ENCODE measurements around the gene KLHL33. TPM values are rescaled to one million over a fixed set of nuclear protein-coding genes. Genes with fewer than 3 reads are reported as not detected.

The KLHL33 gene
- total RNA-seq, 1 donor from 2014 or later: 0.53 TPM

- ChIA-PET CTCF (interaction anchor here (3.9 kb wide), 1 partner anchor 62 kb away, joined by 13 read pairs; the partner anchor contains the start of gene TEP1), POLR2A (interaction anchor here (1.0 kb wide), 1 partner anchor 15 kb away, joined by 3 read pairs; the partner anchor contains the start of gene PIP4P1)
- Mint-ChIP-seq H3K27ac (peak overlapping the region; percentile 89), H3K4me1 (peaks cover 45% of the 10 kb centered on the region), H3K27me3 (no peaks in the 10 kb centered on the region), H3K36me3 (ENCODE audit: low read depth) (peaks cover 68% of the 10 kb centered on the region), H3K9me3 (no peaks in the 10 kb centered on the region), H3K4me3 (peak overlapping the region; percentile 21)
- intact Hi-C loops (cut with micrococcal nuclease): loop anchor here (1.0 kb wide), 2 partner anchors 13 to 21 kb away; partner anchors contain the start of gene APEX1
- ATAC-seq (ENCODE audit: low read depth) (no peak), DNase-seq (no peak)
- TF ChIP-seq CTCF (IDR thresholded peaks at IDR 0.05): no peak
Measured at GRCh38 chr14:20476776-20477175, 40.8 kb upstream of the KLHL33 start.

- Mint-ChIP-seq H3K9me3 (no peaks in the 10 kb centered on the region), H3K27ac (peak overlapping the region; percentile 37), H3K36me3 (ENCODE audit: low read depth) (peaks cover 68% of the 10 kb centered on the region), H3K4me3 (peak overlapping the region; percentile 35), H3K27me3 (no peaks in the 10 kb centered on the region), H3K4me1 (peaks cover 57% of the 10 kb centered on the region)
- no peak for TF ChIP-seq CTCF (IDR thresholded peaks at IDR 0.05)
- POLR2A ChIA-PET: interaction anchor here (0.8 to 1.1 kb wide), 3 partner anchors 9 to 18 kb away, joined by 3 to 5 read pairs (median 4); partner anchors contain the start of genes APEX1, OSGEP and PIP4P1
- intact Hi-C loops (cut with micrococcal nuclease): no loop called here
- CTCF ChIA-PET: interaction anchor here (0.9 kb wide), 1 partner anchor 57 kb away, joined by 4 read pairs; no protein-coding TSS in a partner anchor
- DNase-seq (no peak), ATAC-seq (ENCODE audit: low read depth) (no peak)
Measured at GRCh38 chr14:20472536-20473169, 36.7 kb upstream of the KLHL33 start.

- Mint-ChIP-seq H3K27ac (peak overlapping the region; percentile 93), H3K4me1 (peaks cover 41% of the 10 kb centered on the region), H3K4me3 (peak overlapping the region; percentile 95), H3K9me3 (no peaks in the 10 kb centered on the region), H3K27me3 (no peaks in the 10 kb centered on the region), H3K36me3 (ENCODE audit: low read depth) (peaks cover 47% of the 10 kb centered on the region)
- no peak for TF ChIP-seq CTCF (IDR thresholded peaks at IDR 0.05)
- CTCF ChIA-PET: interaction anchor here (1.1 to 2.4 kb wide), 2 partner anchors 55 to 211 kb away, joined by 3 to 14 read pairs; no protein-coding TSS in a partner anchor
- POLR2A ChIA-PET: interaction anchor here (1.2 to 3.1 kb wide), 11 partner anchors 8 to 140 kb away, joined by 3 to 58 read pairs (median 15); partner anchors contain the start of genes APEX1, OSGEP, PARP2 and PIP4P1
- DNase-seq: no peak
- intact Hi-C loops (cut with micrococcal nuclease): loop anchor here (1.0 kb wide), 1 partner anchor 21 kb away; no protein-coding TSS in a partner anchor
- ATAC-seq (ENCODE audit: low read depth): no peak
Measured at GRCh38 chr14:20470603-20470901, 34.6 kb upstream of the KLHL33 start.

GRCh38 chr14:20469890-20470602 lies 34.1 kb upstream of the KLHL33 start:
- no peaks in the 10 kb centered on the region for H3K9me3 Mint-ChIP-seq
- H3K27ac Mint-ChIP-seq: peak overlapping the region; percentile 93
- peak overlapping the region; percentile 95 for H3K4me3 Mint-ChIP-seq
- peaks cover 39% of the 10 kb centered on the region for H3K4me1 Mint-ChIP-seq
- no peaks in the 10 kb centered on the region for H3K27me3 Mint-ChIP-seq
- POLR2A ChIA-PET: interaction anchor here (0.6 to 3.1 kb wide), 25 partner anchors 9 to 467 kb away, joined by 3 to 58 read pairs (median 5); partner anchors contain the start of genes APEX1, OSGEP, PARP2 and PIP4P1
- intact Hi-C loops (cut with micrococcal nuclease): loop anchor here (1.0 to 5.0 kb wide), 7 partner anchors 9 to 213 kb away; partner anchors contain the start of genes APEX1, PARP2, PIP4P1 and TEP1
- TF ChIP-seq CTCF (IDR thresholded peaks at IDR 0.05): no peak
- H3K36me3 Mint-ChIP-seq (ENCODE audit: low read depth): peaks cover 42% of the 10 kb centered on the region
- DNase-seq (peak; percentile 43), ATAC-seq (ENCODE audit: low read depth) (peak; percentile 41)
- CTCF ChIA-PET: interaction anchor here (0.6 to 2.4 kb wide), 4 partner anchors 9 to 212 kb away, joined by 3 to 14 read pairs (median 3); partner anchors contain the start of gene PIP4P1

Measured in activated B cell treated with CpG ODN at 0.5 μM for 24 hours (primary cell).